ENCODE measurements around the gene NOD2. TPM values are rescaled to one million over a fixed set of nuclear protein-coding genes. Genes with fewer than 3 reads are reported as not detected.

NOD2 gene
- polyA plus RNA-seq, 1 experiment = not detected

- no peak for DNase-seq (ENCODE audit: low read depth, low spot score)
- ChIA-PET POLR2A (no interaction called here), CTCF (interaction anchor here (0.8 to 1.8 kb wide), 5 partner anchors 63 to 719 kb away, joined by 4 to 43 read pairs (median 4); partner anchors contain the start of gene CNEP1R1)
- Histone ChIP-seq H3K27ac (ENCODE audit: low read depth, low read length) (no peak overlapping the region), H3K4me3 (ENCODE audit: low read depth, low read length) (no peak overlapping the region; the same call in 1 of the 2 replicates), H3K9me3 (ENCODE audit: control insufficient read depth, insufficient read depth, low read length) (no peaks in the 10 kb centered on the region; the same call in 1 of the 2 replicates), H3K27me3 (ENCODE audit: control insufficient read depth, insufficient read depth, low read length) (peaks cover 2% of the 10 kb centered on the region)
- no peak for TF ChIP-seq CTCF (IDR thresholded peaks at IDR 0.05; ENCODE audit: low read depth, low read length)
Measured at GRCh38 chr16:50743581-50744225, 50.3 kb downstream of the NOD2 start.

- CTCF ChIA-PET = interaction anchor here (0.6 to 1.8 kb wide), 6 partner anchors 40 to 720 kb away, joined by 3 to 43 read pairs (median 4); partner anchors contain the start of gene CNEP1R1
- Histone ChIP-seq H3K27me3 (ENCODE audit: control insufficient read depth, insufficient read depth, low read length) (no peaks in the 10 kb centered on the region), H3K9me3 (ENCODE audit: control insufficient read depth, insufficient read depth, low read length) (no peaks in the 10 kb centered on the region; the same call in 1 of the 2 replicates), H3K4me3 (ENCODE audit: low read depth, low read length) (no peak overlapping the region), H3K27ac (ENCODE audit: low read depth, low read length) (no peak overlapping the region)
- DNase-seq (ENCODE audit: low read depth, low spot score) = no peak
- POLR2A ChIA-PET = interaction anchor here (0.6 kb wide), 1 partner anchor 1178 kb away, joined by 3 read pairs; no protein-coding TSS in a partner anchor
- TF ChIP-seq CTCF (IDR thresholded peaks at IDR 0.05; ENCODE audit: low read depth, low read length) = no peak
Measured at GRCh38 chr16:50744881-50745280, 51.5 kb downstream of the NOD2 start.

GRCh38 chr16:50745940-50746339, 52.5 kb downstream of the NOD2 start:
- Histone ChIP-seq H3K9me3 (ENCODE audit: control insufficient read depth, insufficient read depth, low read length) (no peaks in the 10 kb centered on the region; the same call in 1 of the 2 replicates), H3K27ac (ENCODE audit: low read depth, low read length) (no peak overlapping the region), H3K4me3 (ENCODE audit: low read depth, low read length) (no peak overlapping the region), H3K27me3 (ENCODE audit: control insufficient read depth, insufficient read depth, low read length) (no peaks in the 10 kb centered on the region)
- TF ChIP-seq CTCF (IDR thresholded peaks at IDR 0.05; ENCODE audit: low read depth, low read length) = no peak
- POLR2A ChIA-PET = no interaction called here
- CTCF ChIA-PET = interaction anchor here (0.8 to 3.1 kb wide), 4 partner anchors 59 to 81 kb away, joined by 4 to 22 read pairs (median 11); no protein-coding TSS in a partner anchor
- no peak for DNase-seq (ENCODE audit: low read depth, low spot score)

- H3K27me3 ChIP-seq (ENCODE audit: control insufficient read depth, insufficient read depth, low read length) = no peaks in the 10 kb centered on the region
- DNase-seq (ENCODE audit: low read depth, low spot score) = no peak
- H3K9me3 ChIP-seq (ENCODE audit: control insufficient read depth, insufficient read depth, low read length) = no peaks in the 10 kb centered on the region; the same call in 1 of the 2 replicates
- no peak overlapping the region for H3K27ac ChIP-seq (ENCODE audit: low read depth, low read length)
- H3K4me3 ChIP-seq (ENCODE audit: low read depth, low read length) = no peak overlapping the region
- POLR2A ChIA-PET = interaction anchor here (1.0 kb wide), 1 partner anchor 153 kb away, joined by 3 read pairs; no protein-coding TSS in a partner anchor
- CTCF ChIA-PET = interaction anchor here (1.2 to 3.1 kb wide), 4 partner anchors 58 to 154 kb away, joined by 6 to 22 read pairs (median 11); no protein-coding TSS in a partner anchor
- TF ChIP-seq CTCF (IDR thresholded peaks at IDR 0.05; ENCODE audit: low read depth, low read length) = peak; percentile 26; the same call in 1 of the 2 replicates
Measured at GRCh38 chr16:50747207-50747956, 54.0 kb downstream of the NOD2 start.
